Ishikawa (cell line): ENCODE measurements around the gene IL31RA.

Experiments
- CEBPB ChIP-seq: IDR thresholded peaks from 2 replicates; pipeline ENCODE4 v1.6.1; 2012
- CREB1 ChIP-seq: IDR thresholded peaks from 2 replicates; pipeline ENCODE4 v1.6.1; 2012; ENCODE audit warnings: low read depth
- EGR1 ChIP-seq: IDR thresholded peaks from 2 replicates; pipeline ENCODE4 v1.6.1; 2012
- EP300 ChIP-seq: IDR thresholded peaks from 2 replicates; pipeline ENCODE4 v1.6.1; 2012; ENCODE audit warnings: borderline replicate concordance
- FOXM1 ChIP-seq: IDR thresholded peaks from 2 replicates; pipeline ENCODE4 v1.6.1; 2012; ENCODE audit warnings: low read depth, borderline replicate concordance
- MAX ChIP-seq: IDR thresholded peaks from 2 replicates; pipeline ENCODE4 v1.6.1; 2012
- NFIC ChIP-seq: IDR thresholded peaks from 2 replicates; pipeline ENCODE4 v1.6.1; 2012
- RAD21 ChIP-seq: IDR thresholded peaks from 2 replicates; pipeline ENCODE4 v1.6.1; 2012; ENCODE audit warnings: low read depth
- TAF1 ChIP-seq: IDR thresholded peaks from 2 replicates; pipeline ENCODE4 v1.6.1; 2012; ENCODE audit warnings: low read depth, mild to moderate bottlenecking
- TCF12 ChIP-seq: IDR thresholded peaks from 2 replicates; pipeline ENCODE4 v1.6.1; 2012; ENCODE audit warnings: low read depth
- TEAD4 ChIP-seq: IDR thresholded peaks from 2 replicates; pipeline ENCODE4 v1.6.1; 2012
- USF1 ChIP-seq: IDR thresholded peaks from 2 replicates; pipeline ENCODE4 v1.6.1; 2012
- YY1 ChIP-seq: IDR thresholded peaks from 2 replicates; pipeline ENCODE4 v1.6.1; 2012; ENCODE audit warnings: low read depth
- ZBTB7A ChIP-seq: IDR thresholded peaks from 2 replicates; pipeline ENCODE4 v1.6.1; 2012; ENCODE audit warnings: low read depth
- TF ChIP-seq, protein P1 (sequence below): IDR thresholded peaks from 2 replicates; pipeline ENCODE4 v1.6.1; 2012; ENCODE audit warnings: low read depth, mild to moderate bottlenecking

Gene IL31RA

DNA sequence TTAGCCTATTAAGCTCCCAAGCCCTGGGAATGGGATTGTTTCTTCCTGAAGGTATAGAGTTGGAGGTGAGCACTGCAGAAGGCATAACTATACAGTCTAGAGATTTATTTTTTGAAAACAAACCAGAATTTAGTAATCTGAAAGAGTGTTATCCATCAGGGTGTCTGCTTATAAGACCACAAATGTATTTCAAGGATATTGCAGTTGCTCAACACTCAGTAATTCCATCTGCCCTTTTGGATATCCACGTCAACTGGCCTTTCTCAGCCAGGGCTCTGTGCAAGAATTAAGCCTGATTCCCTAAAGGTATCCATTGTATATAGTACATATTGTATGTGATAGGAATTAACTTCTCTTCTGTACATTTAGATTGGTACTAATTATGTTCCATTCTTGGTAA, 15.0 kb upstream of the IL31RA start:
- no peak for TF ChIP-seq EP300
- TF ChIP-seq TCF12: no peak
- no peak for TF ChIP-seq ZBTB7A
- no peak for TF ChIP-seq FOXM1
- no peak for TF ChIP-seq CREB1
- no peak for TF ChIP-seq RAD21
- TF ChIP-seq TEAD4: no peak
- no peak for TF ChIP-seq CEBPB
- TF ChIP-seq EGR1: no peak
- TF ChIP-seq NFIC: no peak
- no peak for TF ChIP-seq MAX
- no peak for TF ChIP-seq USF1
- TF ChIP-seq TAF1: no peak
- TF ChIP-seq, protein P1, sequence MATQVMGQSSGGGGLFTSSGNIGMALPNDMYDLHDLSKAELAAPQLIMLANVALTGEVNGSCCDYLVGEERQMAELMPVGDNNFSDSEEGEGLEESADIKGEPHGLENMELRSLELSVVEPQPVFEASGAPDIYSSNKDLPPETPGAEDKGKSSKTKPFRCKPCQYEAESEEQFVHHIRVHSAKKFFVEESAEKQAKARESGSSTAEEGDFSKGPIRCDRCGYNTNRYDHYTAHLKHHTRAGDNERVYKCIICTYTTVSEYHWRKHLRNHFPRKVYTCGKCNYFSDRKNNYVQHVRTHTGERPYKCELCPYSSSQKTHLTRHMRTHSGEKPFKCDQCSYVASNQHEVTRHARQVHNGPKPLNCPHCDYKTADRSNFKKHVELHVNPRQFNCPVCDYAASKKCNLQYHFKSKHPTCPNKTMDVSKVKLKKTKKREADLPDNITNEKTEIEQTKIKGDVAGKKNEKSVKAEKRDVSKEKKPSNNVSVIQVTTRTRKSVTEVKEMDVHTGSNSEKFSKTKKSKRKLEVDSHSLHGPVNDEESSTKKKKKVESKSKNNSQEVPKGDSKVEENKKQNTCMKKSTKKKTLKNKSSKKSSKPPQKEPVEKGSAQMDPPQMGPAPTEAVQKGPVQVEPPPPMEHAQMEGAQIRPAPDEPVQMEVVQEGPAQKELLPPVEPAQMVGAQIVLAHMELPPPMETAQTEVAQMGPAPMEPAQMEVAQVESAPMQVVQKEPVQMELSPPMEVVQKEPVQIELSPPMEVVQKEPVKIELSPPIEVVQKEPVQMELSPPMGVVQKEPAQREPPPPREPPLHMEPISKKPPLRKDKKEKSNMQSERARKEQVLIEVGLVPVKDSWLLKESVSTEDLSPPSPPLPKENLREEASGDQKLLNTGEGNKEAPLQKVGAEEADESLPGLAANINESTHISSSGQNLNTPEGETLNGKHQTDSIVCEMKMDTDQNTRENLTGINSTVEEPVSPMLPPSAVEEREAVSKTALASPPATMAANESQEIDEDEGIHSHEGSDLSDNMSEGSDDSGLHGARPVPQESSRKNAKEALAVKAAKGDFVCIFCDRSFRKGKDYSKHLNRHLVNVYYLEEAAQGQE: no peak
- no peak for TF ChIP-seq YY1

GRCh38 chr5:55841976-55842375, 9.2 kb upstream of the IL31RA start:
- TF ChIP-seq TAF1 (no peak), EP300 (no peak), EGR1 (no peak), MAX (no peak), FOXM1 (no peak), CEBPB (no peak), YY1 (no peak), TEAD4 (no peak), ZBTB7A (no peak), NFIC (no peak)
- TF ChIP-seq, protein P1: no peak

GRCh38 chr5:55847837-55848236, 3.3 kb upstream of the IL31RA start:
- TF ChIP-seq EGR1: no peak
- TF ChIP-seq CREB1: no peak
- TF ChIP-seq TEAD4: no peak
- TF ChIP-seq MAX: no peak
- TF ChIP-seq, protein P1: no peak
- TF ChIP-seq CEBPB: no peak
- no peak for TF ChIP-seq NFIC
- no peak for TF ChIP-seq ZBTB7A
- no peak for TF ChIP-seq YY1
- TF ChIP-seq TCF12: no peak
- TF ChIP-seq USF1: no peak
- TF ChIP-seq EP300: no peak

DNA sequence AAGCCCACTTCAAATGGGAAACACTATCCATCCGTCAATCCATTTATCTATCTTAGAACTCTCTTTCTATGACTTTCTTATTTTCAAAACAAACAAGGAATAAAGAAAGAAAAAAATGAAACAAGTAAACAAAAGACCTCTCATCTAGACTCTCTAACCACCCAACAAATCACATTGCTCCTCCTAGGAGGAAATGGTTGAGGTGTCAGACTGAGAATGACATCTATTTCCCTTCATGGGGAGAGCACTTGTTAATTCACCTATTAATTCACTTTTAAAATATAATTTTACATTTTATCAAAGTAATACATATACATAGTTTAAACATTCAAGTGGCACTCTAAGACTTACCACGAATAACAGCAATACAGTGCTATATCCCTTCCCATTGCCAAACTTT, 2.4 kb upstream of the IL31RA start:
- TF ChIP-seq TEAD4 (no peak), NFIC (no peak), FOXM1 (no peak), EGR1 (no peak), RAD21 (no peak)
- TF ChIP-seq, protein P1: no peak
